COLO829 (cell line): Measurements from ENCODE around the gene PRSS12.
A peak's percentile ranks its signal among the peaks of the same experiment; 100 is the strongest.
"Not testable (repeated sequence)": the region's sequence is repeated elsewhere in the genome, so short reads cannot be mapped to it uniquely, and the experiment has no call there.

Experiments
- DNase-seq: peaks from one replicate; pipeline ENCODE4 v3.0.0; 2012; ENCODE audit warnings: low spot score

Gene PRSS12

GRCh38 chr4:118352843-118353533 lies at the start of gene PRSS12:
TSS of gene PRSS12 (minus strand) at chr4:118353003. CDS start at chr4:118352720, 283 bp downstream.
- peak; percentile 51 for DNase-seq

- no peak for DNase-seq
Measured at GRCh38 chr4:118400356-118400755, 47.6 kb upstream of the PRSS12 start.

GRCh38 chr4:118399883-118400282 lies 47.1 kb upstream of the PRSS12 start:
- not testable (repeated sequence) for DNase-seq

GRCh38 chr4:118398226-118399090 lies 45.7 kb upstream of the PRSS12 start:
- no peak for DNase-seq

GRCh38 chr4:118397623-118397979 lies 44.8 kb upstream of the PRSS12 start:
- no peak for DNase-seq

- DNase-seq: no peak
Measured at GRCh38 chr4:118396881-118397622, 44.2 kb upstream of the PRSS12 start.

- DNase-seq: no peak
Measured at GRCh38 chr4:118395057-118395644, 42.3 kb upstream of the PRSS12 start.

- not testable (repeated sequence) for DNase-seq
Measured at GRCh38 chr4:118392509-118392908, 39.7 kb upstream of the PRSS12 start.

- DNase-seq: no peak
Measured at GRCh38 chr4:118390121-118390520, 37.3 kb upstream of the PRSS12 start.

- DNase-seq: no peak
Measured at GRCh38 chr4:118389721-118390120, 36.9 kb upstream of the PRSS12 start.

GRCh38 chr4:118388606-118389005 lies 35.8 kb upstream of the PRSS12 start:
- no peak for DNase-seq

- DNase-seq: no peak
Measured at GRCh38 chr4:118381902-118382301, 29.1 kb upstream of the PRSS12 start.

GRCh38 chr4:118373614-118374255 lies 20.9 kb upstream of the PRSS12 start:
- DNase-seq: no peak

- DNase-seq: no peak
Measured at GRCh38 chr4:118372251-118372650, 19.4 kb upstream of the PRSS12 start.

GRCh38 chr4:118369231-118369630 lies 16.4 kb upstream of the PRSS12 start:
- no peak for DNase-seq

GRCh38 chr4:118367872-118368271 lies 15.1 kb upstream of the PRSS12 start:
- DNase-seq: no peak

- no peak for DNase-seq
Measured at GRCh38 chr4:118367361-118367760, 14.6 kb upstream of the PRSS12 start.

- DNase-seq: no peak
Measured at GRCh38 chr4:118363166-118363565, 10.4 kb upstream of the PRSS12 start.

GRCh38 chr4:118361192-118361591 lies 8.4 kb upstream of the PRSS12 start:
- no peak for DNase-seq

GRCh38 chr4:118360106-118360505 lies 7.3 kb upstream of the PRSS12 start:
- DNase-seq: no peak

- no peak for DNase-seq
Measured at GRCh38 chr4:118357601-118358000, 4.8 kb upstream of the PRSS12 start.

- no peak for DNase-seq
Measured at GRCh38 chr4:118356731-118357130, 3.9 kb upstream of the PRSS12 start.
